ENCODE data around the gene DDN. TPM values are rescaled to one million over a fixed set of nuclear protein-coding genes. Genes with fewer than 3 reads are reported as not detected.

DDN gene
- polyA plus RNA-seq, 3 donors from 2014 or later, result not detected

DNA sequence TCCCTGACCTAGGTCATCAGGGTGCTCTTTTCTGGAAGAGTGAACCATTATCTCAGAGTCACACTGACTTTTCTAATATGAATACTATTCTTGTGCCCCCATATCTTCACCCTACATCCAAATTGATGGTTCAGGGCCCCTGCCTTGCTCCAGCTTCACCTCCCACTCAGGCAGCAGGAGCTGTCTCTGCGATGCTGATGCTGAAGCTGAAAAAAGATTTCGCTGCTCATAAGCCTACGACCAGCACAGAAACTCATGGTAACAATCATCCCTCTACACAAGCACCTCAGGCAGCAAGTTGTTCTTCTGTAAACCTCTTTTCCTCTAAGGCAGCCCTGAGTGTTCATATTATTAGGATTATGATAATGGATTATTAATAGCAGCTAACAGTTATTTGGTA is 45.1 kb downstream of the DDN start:
- no peak for DNase-seq
- no peak overlapping the region for H3K4me3 Mint-ChIP-seq
- H3K9me3 Mint-ChIP-seq, result no peaks in the 10 kb centered on the region
- no peaks in the 10 kb centered on the region for H3K36me3 Mint-ChIP-seq
- H3K4me1 Mint-ChIP-seq, result peaks cover 31 to 50% of the 10 kb centered on the region in 2 donors
- peaks cover 0 to 5% (median 3%) of the 10 kb centered on the region in 3 donors for H3K27me3 Mint-ChIP-seq (ENCODE audit: low read depth in 3 of 3)
- H3K27ac Mint-ChIP-seq, result peak overlapping the region in 1 of 6 donors; percentile 66

DNA sequence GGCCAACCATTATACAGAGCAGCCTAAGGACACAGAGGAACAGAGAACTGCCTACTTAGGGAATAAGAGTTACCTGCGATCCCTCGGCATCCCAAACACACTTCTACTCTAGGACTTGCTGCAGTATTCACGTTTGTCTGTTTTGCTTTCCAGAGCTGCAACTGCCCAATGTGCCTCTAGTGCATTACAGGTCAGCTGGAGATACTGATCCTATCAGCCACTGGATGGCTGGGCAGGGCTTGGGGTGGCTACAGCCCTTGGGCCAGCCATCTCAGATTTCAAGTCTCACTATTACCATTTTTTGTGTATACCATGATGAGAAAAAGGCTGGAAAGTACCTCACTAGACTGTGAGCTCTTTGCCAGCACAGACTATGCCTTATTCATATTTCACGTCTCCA is 46.5 kb downstream of the DDN start:
- Mint-ChIP-seq H3K27ac (peak overlapping the region in 2 of 6 donors; percentile 0 to 76), H3K4me1 (peaks cover 28 to 47% of the 10 kb centered on the region in 2 donors), H3K27me3 (ENCODE audit: low read depth in 3 of 3) (peaks cover 0 to 5% (median 3%) of the 10 kb centered on the region in 3 donors), H3K9me3 (no peaks in the 10 kb centered on the region), H3K4me3 (no peak overlapping the region), H3K36me3 (peaks cover 0 to 5% (median 4%) of the 10 kb centered on the region in 3 donors)
- DNase-seq, result no peak

DNA sequence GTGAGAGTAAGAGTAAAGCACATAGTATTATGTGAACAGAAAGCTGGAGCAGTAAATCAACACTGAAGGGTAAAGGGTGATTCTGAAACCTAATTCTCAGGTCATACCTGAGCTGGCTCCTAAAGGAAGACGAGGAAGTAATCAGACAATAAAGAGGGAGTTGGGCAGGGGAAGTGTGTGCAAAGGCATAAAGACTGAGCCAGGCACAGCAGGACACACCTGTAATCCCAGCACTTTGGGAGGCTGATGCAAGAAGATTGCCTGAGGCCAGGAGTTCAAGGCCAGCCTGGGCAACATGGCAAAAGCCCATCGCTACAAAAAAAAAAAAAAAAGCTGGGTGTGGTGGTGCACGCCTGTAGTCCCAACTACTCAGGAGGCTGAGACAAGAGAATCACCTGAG is 51.4 kb downstream of the DDN start:
- Mint-ChIP-seq H3K9me3 (no peaks in the 10 kb centered on the region), H3K27me3 (ENCODE audit: low read depth in 3 of 3) (peaks cover 0 to 2% (median 0%) of the 10 kb centered on the region in 3 donors), H3K36me3 (peaks cover 4 to 8% (median 4%) of the 10 kb centered on the region in 3 donors), H3K4me1 (peaks cover 4 to 30% of the 10 kb centered on the region in 2 donors), H3K27ac (peak overlapping the region in 2 of 6 donors; percentile 2 to 17), H3K4me3 (no peak overlapping the region)
- DNase-seq, result no peak

DNA sequence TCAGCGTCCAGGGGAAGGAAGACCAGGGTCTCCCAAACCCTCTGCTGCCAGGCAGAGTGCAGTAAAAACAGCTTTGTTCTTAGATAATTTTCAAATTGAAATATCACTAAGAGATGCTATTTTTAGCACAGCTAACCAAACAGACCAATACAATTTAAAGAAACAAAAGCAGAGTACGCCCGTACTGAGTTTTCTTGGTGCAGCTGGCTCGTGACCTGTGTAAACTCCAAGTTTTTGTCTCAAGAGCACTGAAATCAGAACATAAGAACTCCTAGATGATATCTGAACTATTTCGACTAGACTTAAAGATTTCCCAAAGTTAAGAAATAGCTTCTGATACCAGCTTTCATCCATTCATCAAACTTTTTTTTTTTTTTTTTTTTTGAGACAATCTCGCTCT is 52.2 kb downstream of the DDN start:
- Mint-ChIP-seq H3K4me1 (peaks cover 7 to 24% of the 10 kb centered on the region in 2 donors), H3K4me3 (no peak overlapping the region), H3K36me3 (peaks cover 4 to 8% (median 4%) of the 10 kb centered on the region in 3 donors), H3K9me3 (no peaks in the 10 kb centered on the region), H3K27ac (no peak overlapping the region), H3K27me3 (ENCODE audit: low read depth in 3 of 3) (peaks cover 0 to 2% (median 0%) of the 10 kb centered on the region in 3 donors)
- DNase-seq, result no peak

DNA sequence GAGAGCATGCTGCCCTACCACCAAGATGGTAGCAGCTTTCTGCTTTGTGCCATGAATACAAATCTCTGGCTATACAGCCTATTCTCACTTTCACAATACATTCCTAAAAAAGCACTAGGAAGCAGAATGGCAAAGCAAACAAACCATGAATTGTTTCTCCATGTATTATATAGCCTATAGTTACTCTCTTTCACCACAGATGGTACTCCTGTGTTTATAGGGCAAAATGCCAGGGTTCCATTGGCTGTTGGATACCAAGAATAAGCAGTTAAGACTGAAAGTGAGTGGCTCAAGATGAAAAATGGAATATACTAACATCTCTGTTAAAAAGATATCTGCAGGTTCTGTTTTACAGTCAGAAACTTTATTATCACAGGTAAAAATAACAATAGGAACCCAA is 53.0 kb downstream of the DDN start:
- H3K4me3 Mint-ChIP-seq, result no peak overlapping the region
- peaks cover 0 to 2% (median 0%) of the 10 kb centered on the region in 3 donors for H3K27me3 Mint-ChIP-seq (ENCODE audit: low read depth in 3 of 3)
- H3K36me3 Mint-ChIP-seq, result peaks cover 4 to 8% (median 4%) of the 10 kb centered on the region in 3 donors
- no peak for DNase-seq
- H3K4me1 Mint-ChIP-seq, result peaks cover 7 to 24% of the 10 kb centered on the region in 2 donors
- no peaks in the 10 kb centered on the region for H3K9me3 Mint-ChIP-seq
- no peak overlapping the region for H3K27ac Mint-ChIP-seq

Other genes starting within 250 kb of the DDN start
- gene ADCY6, start 210.3 kb downstream of the DDN start, polyA plus RNA-seq, result not detected
- gene CACNB3, start 180.9 kb downstream of the DDN start, polyA plus RNA-seq, result 1 to 10 TPM in 2 of 3 donors, under 1 TPM in 1; 0.66 to 2.1 (median 1.4) TPM
- gene DDX23, start 147.2 kb downstream of the DDN start, polyA plus RNA-seq, result 10 to 100 TPM; 27.7 to 76.6 (median 37.7) TPM
- 1 to 10 TPM in 1 of 3 donors, under 1 TPM in 1, not detected in 1; 0.63 to 1.7 TPM for gene RND1, start 133.5 kb downstream of the DDN start, polyA plus RNA-seq
- 100 to 1,000 TPM; 195 to 241 (median 226) TPM for gene FKBP11, start 73.9 kb downstream of the DDN start, polyA plus RNA-seq
- gene ARF3, start 41.9 kb downstream of the DDN start, polyA plus RNA-seq, result 10 to 100 TPM; 31.2 to 40.7 (median 37.2) TPM
- gene WNT10B, start 27.6 kb downstream of the DDN start, polyA plus RNA-seq, result under 1 TPM in 2 of 3 donors, not detected in 1; 0.45 to 0.68 TPM
- gene WNT1, start 21.1 kb downstream of the DDN start, polyA plus RNA-seq, result 1 to 10 TPM in 1 of 3 donors, under 1 TPM in 1, not detected in 1; 0.86 to 1.2 TPM
- 10 to 100 TPM; 58.5 to 75.3 (median 69.1) TPM for gene PRKAG1, start 19.4 kb upstream of the DDN start, polyA plus RNA-seq
- gene KMT2D, start 61.4 kb upstream of the DDN start, polyA plus RNA-seq, result 10 to 100 TPM in 1 of 3 donors, 1 to 10 TPM in 2; 1.1 to 29.6 (median 3.8) TPM
- 10 to 100 TPM; 11.0 to 22.5 (median 16.5) TPM for gene RHEBL1, start 70.6 kb upstream of the DDN start, polyA plus RNA-seq
- gene DHH, start 95.4 kb upstream of the DDN start, polyA plus RNA-seq, result not detected
- gene LMBR1L, start 111.5 kb upstream of the DDN start, polyA plus RNA-seq, result 10 to 100 TPM; 15.9 to 46.0 (median 39.6) TPM
- 100 to 1,000 TPM; 477 to 869 (median 576) TPM for gene TUBA1B, start 132.0 kb upstream of the DDN start, polyA plus RNA-seq
- 100 to 1,000 TPM; 157 to 209 (median 206) TPM for gene TUBA1A, start 189.7 kb upstream of the DDN start, polyA plus RNA-seq